GM18867 (cell line): Measurements from ENCODE around the gene PRR12.
A peak's percentile ranks its signal among the peaks of the same experiment; 100 is the strongest.
"Not testable (repeated sequence)": the region's sequence is repeated elsewhere in the genome, so short reads cannot be mapped to it uniquely, and the experiment has no call there.

Experiments used
- ATAC-seq: cut with Tn5 transposase; IDR thresholded peaks from one replicate; pipeline ENCODE4 v1.9.1; 2021; ENCODE audit warnings: mild to moderate bottlenecking, moderate library complexity; ENCODE audit not compliant: unreplicated experiment

PRR12 gene

GRCh38 chr19:49616532-49616931, 25.6 kb downstream of the PRR12 start:
- no peak for ATAC-seq

DNA sequence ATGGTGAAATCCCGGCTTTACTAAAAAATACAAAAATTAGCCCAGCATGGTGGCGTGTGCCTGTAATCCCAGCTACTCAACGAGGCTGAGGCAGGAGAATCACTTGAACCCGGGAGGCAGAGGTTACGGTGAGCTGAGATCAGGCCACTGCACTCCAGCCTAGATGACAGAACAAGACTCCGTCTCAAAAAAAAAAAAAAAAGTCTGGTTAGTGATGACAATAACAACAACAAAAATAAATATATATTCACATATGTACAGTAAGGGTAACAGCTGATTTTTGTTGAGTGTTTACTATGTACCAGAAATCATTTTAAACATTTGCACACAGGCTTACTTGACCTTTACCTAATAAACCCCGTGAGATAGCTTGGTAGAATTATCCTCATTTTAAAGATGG, 26.0 kb downstream of the PRR12 start:
- no peak for ATAC-seq

- ATAC-seq: not testable (repeated sequence)
These were observed 26.9 kb downstream of the PRR12 start for GRCh38 chr19:49617860-49618259.

GRCh38 chr19:49624967-49625910, 34.3 kb downstream of the PRR12 start:
- no peak for ATAC-seq

DNA sequence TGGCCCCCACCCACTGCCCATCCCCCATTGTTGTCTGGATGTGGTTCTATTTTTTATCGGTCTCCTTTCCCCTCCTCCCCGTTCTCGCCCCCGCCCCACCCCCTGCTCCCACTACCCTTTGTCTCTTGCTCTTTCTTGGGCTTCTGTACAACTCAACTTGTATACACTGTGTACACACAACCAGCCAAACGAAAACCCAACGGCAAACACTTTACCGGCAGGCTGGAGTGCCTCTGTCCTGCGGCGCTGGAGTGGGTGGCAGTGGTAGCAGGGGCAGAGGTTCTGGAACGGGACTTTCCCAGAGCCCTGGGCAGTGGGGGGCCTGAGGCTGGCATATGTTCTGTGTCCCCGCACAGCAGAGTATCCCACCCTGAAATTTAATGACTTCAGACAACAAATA, 35.2 kb downstream of the PRR12 start:
- ATAC-seq: no peak

- no peak for ATAC-seq
These were observed 38.7 kb downstream of the PRR12 start for GRCh38 chr19:49629659-49630058.

- no peak for ATAC-seq
These were observed 40.1 kb downstream of the PRR12 start for GRCh38 chr19:49631014-49631588.

- ATAC-seq: no peak
These were observed 40.7 kb downstream of the PRR12 start for GRCh38 chr19:49631610-49632192.

DNA sequence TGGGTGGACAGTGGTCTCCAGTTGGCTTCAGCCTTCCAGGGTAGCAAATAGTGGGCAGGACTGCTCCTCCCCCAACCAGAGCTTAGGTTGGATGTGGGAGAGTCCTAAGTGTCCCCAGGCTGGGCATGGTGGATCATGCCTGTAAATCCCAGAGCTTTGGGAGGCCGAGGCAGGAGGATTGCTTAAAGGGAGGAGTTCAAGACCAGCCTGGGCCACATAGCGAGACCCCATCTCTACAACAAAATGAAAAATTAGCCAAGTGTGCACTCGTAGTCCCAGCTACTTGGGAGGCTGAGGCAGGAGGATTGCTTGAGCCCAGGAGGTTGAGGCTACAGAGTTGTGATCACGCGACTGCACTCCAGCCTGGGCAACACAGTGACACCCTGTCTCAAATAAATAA, 41.6 kb downstream of the PRR12 start:
- ATAC-seq: no peak

- ATAC-seq: not testable (repeated sequence)
These were observed 42.3 kb downstream of the PRR12 start for GRCh38 chr19:49633273-49633672.

DNA sequence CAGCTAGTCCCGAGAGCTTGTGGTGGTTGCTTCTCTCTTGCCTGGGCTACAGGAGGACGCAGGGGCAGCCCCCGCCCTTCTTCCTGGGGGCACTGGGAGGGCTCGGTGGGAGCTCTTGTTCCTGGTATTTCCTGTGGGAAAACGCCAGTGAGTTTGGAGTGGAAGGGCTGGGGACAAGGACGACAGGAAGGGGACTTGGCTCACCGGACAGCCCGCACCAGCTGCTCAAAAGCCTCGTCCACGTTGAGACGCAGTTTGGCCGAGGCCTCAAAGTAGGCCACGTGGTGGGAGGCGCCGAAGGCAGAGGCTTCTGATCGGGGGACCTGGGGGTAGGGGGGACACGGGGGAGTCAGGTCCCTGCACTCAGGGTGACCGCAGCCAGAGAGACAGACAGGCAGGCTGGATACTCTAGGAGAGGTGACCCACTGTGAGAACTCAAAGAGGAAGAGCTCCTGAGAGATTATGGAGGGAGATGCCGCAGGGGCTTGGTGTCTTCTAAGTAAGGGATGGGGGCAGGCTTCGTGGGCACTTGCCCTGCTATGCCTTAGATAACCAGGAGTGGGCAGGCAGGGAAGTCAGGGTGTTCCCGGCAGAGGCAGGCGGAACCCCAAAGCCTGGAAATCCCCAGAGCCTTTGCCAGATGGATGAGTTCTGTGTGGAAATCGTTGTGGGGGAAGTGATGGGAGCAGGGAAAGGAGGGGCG, 44.7 kb downstream of the PRR12 start:
- no peak for ATAC-seq

DNA sequence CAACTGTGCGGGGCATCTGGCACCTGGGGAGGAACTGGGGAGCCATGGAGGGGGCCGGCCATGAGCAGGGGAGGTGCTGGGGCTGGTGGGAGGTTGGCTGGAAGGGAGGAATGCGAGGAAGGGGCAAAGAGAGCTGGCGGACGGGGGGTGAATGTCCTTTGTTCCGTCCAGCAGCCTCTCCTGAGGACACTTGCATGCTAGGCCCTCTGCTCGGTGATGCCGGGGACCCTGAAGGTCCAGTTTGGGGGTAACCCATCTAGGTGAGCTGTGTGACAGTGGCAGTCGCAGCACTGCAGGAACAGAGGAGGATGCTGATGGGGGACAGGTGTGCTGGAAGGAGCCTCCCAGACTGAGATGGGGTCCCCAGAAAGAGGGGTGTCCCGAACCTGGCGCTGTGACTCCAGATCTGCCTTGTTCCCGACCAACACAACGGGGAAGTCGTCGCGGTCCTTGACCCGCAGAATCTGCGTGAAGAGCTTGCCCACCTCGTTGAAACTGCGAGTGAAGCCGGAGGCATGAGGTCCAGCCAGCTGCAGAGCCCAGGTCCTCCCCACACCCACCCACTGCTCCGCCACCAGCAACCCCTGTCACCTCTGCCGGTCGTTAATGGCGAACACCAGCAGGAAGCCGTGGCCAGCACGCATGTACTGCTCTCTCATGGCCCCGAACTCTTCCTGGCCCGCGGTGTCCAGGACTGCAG, 45.4 kb downstream of the PRR12 start:
- ATAC-seq: no peak

GRCh38 chr19:49637821-49638738, 47.1 kb downstream of the PRR12 start:
- no peak for ATAC-seq

- no peak for ATAC-seq
These were observed 48.6 kb downstream of the PRR12 start for GRCh38 chr19:49639401-49640112.

- ATAC-seq: peak; percentile 60
These were observed 49.3 kb downstream of the PRR12 start, which contains the start of gene RRAS for GRCh38 chr19:49640113-49640898. RRAS (minus strand) TSS chr19:49640143; CDS start chr19:49640098, 45 bp downstream.

- peak; percentile 59 for ATAC-seq
These were observed 50.9 kb downstream of the PRR12 start, which contains the start of gene SCAF1 for GRCh38 chr19:49641688-49642491. SCAF1 (plus strand) TSS chr19:49642209; CDS start chr19:49645027, 2,818 bp downstream.

DNA sequence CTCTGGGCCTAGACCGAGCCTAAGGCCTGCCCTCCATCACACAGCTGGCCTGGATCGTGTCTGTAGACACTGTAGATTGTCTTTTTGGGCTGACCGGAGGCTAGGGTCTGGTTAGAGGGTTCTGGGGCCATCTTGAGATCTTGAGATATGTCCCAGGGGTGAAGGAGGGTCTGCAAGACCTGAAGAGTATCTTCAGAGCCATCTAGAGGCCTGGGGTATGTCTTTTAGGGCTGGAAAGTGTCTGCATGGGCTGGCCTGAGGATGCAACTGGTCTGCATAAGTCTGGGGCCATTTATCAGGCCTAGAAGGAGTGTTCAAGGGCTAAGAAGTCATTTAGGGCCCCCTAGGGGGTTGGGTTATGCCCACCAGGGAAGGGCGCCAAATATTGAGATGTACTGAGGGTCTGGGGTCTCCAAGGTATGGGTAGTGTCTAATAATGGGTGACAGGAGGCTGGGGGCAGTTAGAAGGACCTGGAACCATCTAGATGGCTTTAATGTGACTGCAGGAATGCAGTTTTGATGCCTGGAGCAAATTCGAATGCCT, 51.6 kb downstream of the PRR12 start:
- no peak for ATAC-seq
